Stimulated activated CD8-positive, alpha-beta memory T cell treated with anti-CD3 and anti-CD28 coated beads, Interleukin-4, amount 100 ng/mL, for 24 hours (primary cell): Measurements from ENCODE around the gene GAB2.
"Not testable (repeated sequence)": the region's sequence is repeated elsewhere in the genome, so short reads cannot be mapped to it uniquely, and the experiment has no call there.

Source experiments
- DNase-seq: peaks from one replicate; pipeline ENCODE4 v3.0.0-alpha.2; 2020; ENCODE audit warnings: low read depth

GAB2 gene

GRCh38 chr11:78311702-78312371, 105.8 kb downstream of the GAB2 start:
- no peak for DNase-seq

DNA sequence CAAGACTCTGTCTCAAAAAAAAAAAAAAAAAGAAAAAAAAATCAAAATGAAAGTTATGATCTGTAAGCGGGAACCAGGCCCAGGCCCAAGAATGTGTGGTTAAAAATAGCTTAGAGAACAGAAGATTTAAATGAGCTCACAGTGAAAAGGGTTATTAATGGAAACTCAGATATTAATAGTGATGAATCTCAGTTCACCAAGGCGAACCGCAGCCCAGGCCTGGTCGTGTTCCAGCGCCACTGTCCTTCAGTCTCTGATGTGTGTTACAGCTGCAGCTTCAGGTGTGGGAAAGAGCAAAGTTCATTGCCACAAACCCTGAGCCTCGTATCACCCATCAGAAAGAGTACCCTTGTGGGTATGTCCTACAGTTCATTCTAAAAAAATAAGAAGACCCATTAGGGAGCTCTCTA, 107.1 kb downstream of the GAB2 start:
- DNase-seq = no peak

GRCh38 chr11:78304201-78304600, 113.4 kb downstream of the GAB2 start:
- DNase-seq = no peak

GRCh38 chr11:78300108-78300839, 117.3 kb downstream of the GAB2 start:
- no peak for DNase-seq

GRCh38 chr11:78299000-78299710, 118.5 kb downstream of the GAB2 start:
- DNase-seq = no peak

DNA sequence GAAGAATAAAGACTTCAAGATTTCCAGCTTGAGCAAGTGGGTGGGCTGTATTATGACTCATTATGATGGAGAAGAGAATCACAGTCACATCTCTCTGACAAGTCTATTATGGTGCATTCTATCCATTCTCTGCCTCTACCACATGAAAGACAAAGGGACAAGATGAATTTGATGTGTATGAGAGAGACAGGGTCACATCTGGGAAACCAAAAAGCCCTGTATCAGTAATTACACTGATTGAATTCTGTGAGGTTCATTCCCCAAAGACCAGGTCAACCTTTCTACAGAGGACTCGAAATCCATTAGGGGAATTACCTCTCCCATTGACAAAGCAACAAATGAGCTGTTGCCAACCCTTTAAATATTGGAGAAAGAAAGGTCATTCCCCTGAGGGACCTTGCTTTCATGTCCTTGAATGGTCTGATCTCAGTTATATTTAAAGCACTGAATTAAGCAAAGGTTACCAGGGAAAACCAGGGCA, 119.3 kb downstream of the GAB2 start:
- no peak for DNase-seq

DNA sequence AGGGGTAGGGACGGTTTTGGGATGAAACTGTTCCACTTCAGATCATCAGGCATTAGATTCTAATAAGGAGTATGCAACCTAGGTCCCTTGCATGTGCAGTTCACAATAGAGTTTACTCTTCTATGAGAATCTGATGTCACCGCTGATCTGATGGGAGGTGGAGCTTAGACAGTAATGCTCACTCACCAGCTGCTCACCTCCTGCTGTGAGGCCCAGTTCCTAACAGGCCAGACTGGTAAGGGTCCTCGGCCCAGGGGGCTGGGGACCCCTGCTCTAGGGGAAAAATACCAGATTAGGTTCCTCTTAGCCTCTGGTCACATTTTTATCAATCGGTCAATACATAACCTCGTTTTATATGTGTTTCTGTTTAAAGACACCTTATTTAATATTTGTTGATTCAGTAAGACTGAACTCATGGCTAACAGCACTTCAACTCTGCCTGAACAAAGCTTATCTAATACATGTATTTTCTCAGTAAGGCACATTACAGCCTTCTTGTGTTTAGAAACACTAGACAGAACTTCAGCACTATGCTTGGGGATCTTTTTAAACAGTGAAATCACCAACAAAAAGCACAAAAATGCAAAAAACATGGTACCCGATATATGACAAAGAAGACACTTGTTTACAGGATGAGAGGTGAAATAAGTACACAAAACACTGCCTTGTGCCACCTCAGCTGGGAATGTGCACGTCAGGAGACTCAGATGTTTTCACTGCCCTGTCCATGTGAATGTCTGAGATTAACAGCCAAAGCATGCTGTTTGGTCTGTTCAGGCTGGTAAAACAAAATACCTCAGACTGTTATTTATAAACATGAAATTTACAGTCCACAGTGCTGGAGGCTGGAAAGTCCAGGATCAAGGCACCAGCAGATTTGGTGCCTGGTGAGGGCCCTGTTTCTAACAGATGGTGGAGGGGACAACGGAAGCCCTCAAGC, 121.4 kb downstream of the GAB2 start:
- DNase-seq = no peak

DNA sequence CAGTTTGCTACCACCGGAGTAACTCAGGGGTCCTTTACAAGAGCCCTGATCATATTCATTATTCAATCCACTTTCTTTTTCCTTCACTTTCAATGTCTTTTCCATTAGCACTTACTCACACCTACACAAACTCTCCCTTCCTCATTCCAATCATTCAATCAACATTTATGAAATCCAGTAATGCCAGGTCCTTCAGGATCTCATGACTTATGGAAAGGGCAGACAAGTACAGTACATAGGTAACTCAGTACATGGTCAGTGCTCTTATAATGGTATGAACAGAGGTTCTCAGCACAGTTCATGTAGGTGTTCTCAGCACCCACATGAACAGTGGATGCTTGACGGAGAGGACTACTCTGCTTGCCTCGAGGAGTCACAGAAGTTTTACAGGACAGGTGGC, 122.3 kb downstream of the GAB2 start:
- DNase-seq = no peak

DNA sequence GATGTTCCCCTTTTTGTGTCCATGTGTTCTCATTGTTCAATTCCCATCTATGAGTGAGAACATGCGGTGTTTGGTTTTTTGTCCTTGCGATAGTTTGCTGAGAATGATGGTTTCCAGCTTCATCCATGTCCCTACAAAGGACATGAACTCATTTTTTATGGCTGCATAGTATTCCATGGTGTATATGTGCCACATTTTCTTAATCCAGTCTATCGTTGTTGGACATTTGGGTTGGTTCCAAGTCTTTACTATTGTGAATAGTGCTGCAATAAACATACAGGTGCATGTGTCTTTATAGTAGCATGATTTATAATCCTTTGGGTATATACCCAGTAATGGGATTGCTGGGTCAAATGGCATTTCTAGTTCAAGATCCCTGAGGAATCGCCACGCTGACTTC, 123.5 kb downstream of the GAB2 start:
- DNase-seq = not testable (repeated sequence)

- no peak for DNase-seq
Observed at GRCh38 chr11:78293536-78293935, 124.1 kb downstream of the GAB2 start.

DNA sequence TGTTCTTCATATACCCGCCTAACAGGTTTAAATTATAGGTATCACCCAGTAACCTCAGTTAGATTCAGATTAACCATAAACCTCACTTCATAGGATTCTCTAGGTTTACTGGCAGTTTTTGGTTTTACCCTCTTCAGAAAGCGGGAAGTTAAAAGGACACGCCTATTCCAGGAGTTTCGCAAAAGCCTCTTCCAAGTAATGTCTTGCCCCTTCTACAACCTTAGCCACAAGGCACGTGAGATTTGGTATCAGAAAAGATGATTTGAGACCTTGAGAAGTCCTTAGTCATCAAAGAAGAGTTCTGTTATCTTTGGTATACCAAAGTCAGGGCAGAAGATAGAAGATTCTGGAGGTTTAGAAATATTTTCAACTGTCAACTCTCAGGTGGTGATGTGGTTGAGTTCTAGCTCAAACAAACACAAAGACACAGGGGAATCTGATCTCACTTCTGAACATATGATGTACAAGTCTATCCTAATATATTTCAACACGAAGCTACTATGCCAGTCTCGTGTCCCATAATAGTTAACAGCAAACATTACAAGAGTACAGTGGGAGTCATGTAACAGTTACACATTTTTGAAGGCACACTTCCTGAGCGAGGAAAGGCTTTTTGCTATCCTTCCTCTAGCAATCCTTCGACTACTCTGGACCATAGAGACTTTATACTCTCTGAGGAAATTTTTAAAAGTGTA, 125.4 kb downstream of the GAB2 start:
- DNase-seq = no peak

GRCh38 chr11:78291503-78292108, 126.0 kb downstream of the GAB2 start:
- DNase-seq = no peak

GRCh38 chr11:78290293-78291176, 127.1 kb downstream of the GAB2 start:
- no peak for DNase-seq

DNA sequence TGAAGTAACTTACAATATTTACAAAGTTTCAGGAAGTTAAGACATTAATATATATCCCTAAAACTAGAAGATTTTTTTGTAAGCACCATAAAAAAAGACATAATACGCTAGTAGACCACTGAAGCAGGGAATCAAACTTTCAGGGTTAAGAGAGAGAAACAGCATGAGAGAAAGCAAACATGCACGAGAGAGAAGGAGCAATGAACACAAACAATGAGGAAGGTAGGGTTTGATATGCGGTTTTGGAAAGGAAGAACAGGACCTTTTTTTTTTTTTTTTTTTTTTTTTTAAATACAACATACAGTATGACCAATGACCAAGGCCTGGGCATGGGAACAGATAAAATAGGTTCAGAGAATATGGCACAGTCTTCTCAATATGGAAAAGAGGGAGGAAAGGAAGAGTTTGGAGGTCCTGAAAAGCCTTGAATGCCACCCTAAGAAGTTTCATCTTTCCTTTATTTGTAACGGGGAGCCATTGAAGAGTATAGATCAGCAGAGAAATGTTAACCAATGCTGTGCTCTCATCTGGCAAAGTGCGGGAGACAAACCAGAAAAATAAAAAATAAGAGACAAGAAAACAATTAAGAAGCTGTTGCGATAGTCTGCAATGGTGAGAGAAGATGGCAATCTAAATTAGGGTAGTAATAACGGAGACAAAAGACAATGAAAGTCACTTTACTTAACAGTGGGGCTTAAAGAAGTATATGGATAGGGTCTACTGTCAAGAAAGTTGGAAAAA, 127.9 kb downstream of the GAB2 start:
- no peak for DNase-seq

- no peak for DNase-seq
Observed at GRCh38 chr11:78284260-78284659, 133.4 kb downstream of the GAB2 start.

GRCh38 chr11:78282821-78283220, 134.8 kb downstream of the GAB2 start:
- DNase-seq = no peak

- DNase-seq = no peak
Observed at GRCh38 chr11:78281511-78281910, 136.1 kb downstream of the GAB2 start.

GRCh38 chr11:78277314-78277994, 140.2 kb downstream of the GAB2 start:
- no peak for DNase-seq
